GM23338 (cell line): ENCODE results near the gene ACHE. TPM values are rescaled to one million over a fixed set of nuclear protein-coding genes. Genes with fewer than 3 reads are reported as not detected.

Source experiments
- ATAC-seq: fragments of 200-7000 bp; cut with Tn5 transposase; 3 replicates; pipeline ENCODE4 v1.9.1; 2020
- DNase-seq: peaks from one replicate; pipeline ENCODE4 v3.0.0-alpha.2; 2015; ENCODE audit warnings: low spot score
- H2AFZ ChIP-seq: fragments of 200-600 bp; sonication (generic); 2 replicates; pipeline ENCODE4 v1.8.0; 2016; ENCODE audit warnings: antibody characterized with exemption, mild to moderate bottlenecking, moderate library complexity
- H3F3A ChIP-seq: fragments of 200-600 bp; sonication (generic); replicated peaks from 2 replicates; pipeline ENCODE4 v1.8.0; 2017; ENCODE audit warnings: antibody characterized with exemption, mixed run types, low read depth
- H3K27ac ChIP-seq: fragments of 200-600 bp; sonication (generic); 2 replicates; pipeline ENCODE4 v1.6.1; 2016; ENCODE audit warnings: low read depth
- H3K27me3 ChIP-seq: fragments of 200-600 bp; sonication (generic); 2 replicates; pipeline ENCODE4 v1.8.0; 2016; ENCODE audit warnings: mild to moderate bottlenecking, mixed run types, moderate library complexity; ENCODE audit not compliant: insufficient read depth
- H3K36me3 ChIP-seq: fragments of 200-600 bp; sonication (generic); 2 replicates; pipeline ENCODE4 v1.8.0; 2016; ENCODE audit warnings: mild to moderate bottlenecking; ENCODE audit not compliant: insufficient read depth
- H3K4me1 ChIP-seq: fragments of 200-600 bp; sonication (generic); 2 replicates; pipeline ENCODE4 v1.8.0; 2016; ENCODE audit warnings: mild to moderate bottlenecking, moderate library complexity; ENCODE audit not compliant: insufficient read depth
- H3K4me2 ChIP-seq: fragments of 200-600 bp; sonication (generic); 2 replicates; pipeline ENCODE4 v1.7.1; 2017; ENCODE audit warnings: mixed run types
- H3K4me3 ChIP-seq: fragments of 200-600 bp; sonication (generic); 2 replicates; pipeline ENCODE4 v1.6.1; 2016; ENCODE audit warnings: mixed run types
- H3K79me2 ChIP-seq: fragments of 200-600 bp; sonication (generic); replicated peaks from 2 replicates; pipeline ENCODE4 v1.8.0; 2017; ENCODE audit warnings: mild to moderate bottlenecking; ENCODE audit not compliant: insufficient read depth
- H3K9me2 ChIP-seq: fragments of 200-600 bp; sonication (generic); 2 replicates; pipeline ENCODE4 v1.8.0; 2017; ENCODE audit not compliant: insufficient read depth
- H4K20me1 ChIP-seq: fragments of 200-600 bp; sonication (generic); replicated peaks from 2 replicates; pipeline ENCODE4 v1.8.0; 2017; ENCODE audit warnings: mild to moderate bottlenecking; ENCODE audit not compliant: insufficient read depth
- H3K27ac Mint-ChIP-seq: 2 replicates; pipeline ENCODE4 v1.8.0; 2020; ENCODE audit warnings: inconsistent platforms, mild to moderate bottlenecking, moderate library complexity, mixed read lengths
- H3K27me3 Mint-ChIP-seq: 3 replicates; pipeline ENCODE4 v1.8.0; 2022; ENCODE audit warnings: low read depth, mild to moderate bottlenecking, moderate library complexity, mixed read lengths, inconsistent platforms; ENCODE audit not compliant: insufficient read depth, poor library complexity
- H3K36me3 Mint-ChIP-seq: 3 replicates; pipeline ENCODE4 v1.8.0; 2021; ENCODE audit warnings: low read depth, mild to moderate bottlenecking, inconsistent platforms, moderate library complexity, mixed read lengths
- H3K4me1 Mint-ChIP-seq: 3 replicates; pipeline ENCODE4 v1.8.0; 2020; ENCODE audit warnings: mild to moderate bottlenecking, inconsistent platforms, mixed read lengths
- H3K4me3 Mint-ChIP-seq: 3 replicates; pipeline ENCODE4 v1.8.0; 2021; ENCODE audit warnings: moderate library complexity, mild to moderate bottlenecking, inconsistent platforms, mixed read lengths
- H3K9me3 Mint-ChIP-seq: 3 replicates; pipeline ENCODE4 v1.8.0; 2020; ENCODE audit warnings: moderate library complexity, mild to moderate bottlenecking, inconsistent platforms, mixed read lengths
- CREB1 ChIP-seq: fragments of 250-450 bp; sonication (Bioruptor Pico); IDR thresholded peaks from 2 replicates; pipeline ENCODE4 v1.5.0; 2020; ENCODE audit warnings: low read depth, mild to moderate bottlenecking, moderate library complexity
- EZH2 ChIP-seq: fragments of 200-600 bp; sonication (generic); IDR thresholded peaks from one replicate; pipeline ENCODE4 v1.8.0; 2017; ENCODE audit warnings: antibody characterized with exemption, mild to moderate bottlenecking, low read depth; ENCODE audit not compliant: unreplicated experiment
- EZH2phosphoT487 ChIP-seq: fragments of 200-600 bp; sonication (generic); IDR thresholded peaks from one replicate; pipeline ENCODE4 v1.8.1; 2018; ENCODE audit warnings: antibody characterized with exemption; ENCODE audit not compliant: unreplicated experiment
- JUNB ChIP-seq: IDR thresholded peaks from one replicate; pipeline ENCODE4 v1.6.1; 2016; ENCODE audit warnings: antibody characterized with exemption; ENCODE audit not compliant: unreplicated experiment
- NANOG ChIP-seq: IDR thresholded peaks from 2 replicates; pipeline ENCODE4 v1.6.1; 2016; ENCODE audit warnings: antibody characterized with exemption, borderline replicate concordance
- POLR2AphosphoS5 ChIP-seq: IDR thresholded peaks from 2 replicates; pipeline ENCODE4 v1.6.1; 2016; ENCODE audit warnings: antibody characterized with exemption, low read depth
- STAT1 ChIP-seq: IDR thresholded peaks from one replicate; pipeline ENCODE4 v1.6.1; 2016; ENCODE audit warnings: antibody characterized with exemption; ENCODE audit not compliant: unreplicated experiment
- ZNF114 ChIP-seq: fragments of 250-450 bp; sonication (Bioruptor Pico); IDR thresholded peaks from 2 replicates; pipeline ENCODE4 v1.5.0; 2020; ENCODE audit warnings: mild to moderate bottlenecking, moderate library complexity
- ZNF331 ChIP-seq: fragments of 250-450 bp; sonication (Bioruptor Pico); IDR thresholded peaks from 2 replicates; pipeline ENCODE4 v1.5.0; 2020; ENCODE audit warnings: low read depth, mild to moderate bottlenecking, moderate library complexity
- polyA plus RNA-seq: library from polyadenylated mRNA; unstranded; fragments of >200 nt; fragmentation: Nextera tagmentation; extraction: Ambion mirVana; gene quantifications from 2 replicates; pipeline ENCODE4 v1.2.1, GENCODE V29; 2016
- total RNA-seq: library from RNA; depleted of rRNA; stranded (reverse); fragments of >200 nt; shearing (Covaris generic); gene quantifications from 2 replicates; pipeline ENCODE4 v1.2.3, GENCODE V29; 2014
- TF ChIP-seq, protein P1 (sequence below): fragments of 250-450 bp; sonication (Bioruptor Pico); IDR thresholded peaks from 2 replicates; pipeline ENCODE4 v1.5.0; 2020; ENCODE audit warnings: mild to moderate bottlenecking, moderate library complexity
- TF ChIP-seq, protein P2 (sequence below), 2 experiments: fragments of 200-600 bp in 1 of 2; sonication (generic) in 1 of 2; conservative IDR thresholded peaks; 2 replicates each; pipeline versions ENCODE4 v1.5.1 to v1.6.1; 2016 to 2017; ENCODE audit warnings: antibody characterized with exemption in 2 of 2, low read depth in 2 of 2, mild to moderate bottlenecking in 2 of 2, moderate library complexity in 1 of 2
- TF ChIP-seq, protein P3 (sequence below): IDR thresholded peaks from 2 replicates; pipeline ENCODE4 v1.6.1; 2016; ENCODE audit warnings: antibody characterized with exemption
- TF ChIP-seq, protein P4 (sequence below): IDR thresholded peaks from one replicate; pipeline ENCODE4 v1.6.1; 2018; ENCODE audit warnings: antibody characterized with exemption; ENCODE audit not compliant: unreplicated experiment

Gene ACHE
- total and polyA plus RNA-seq, 2 experiments from 2014 or later, result 3.6 to 3.7 TPM

GRCh38 chr7:100942045-100942774 lies 46.5 kb upstream of the ACHE start:
- no peak overlapping the region for H3K4me2 ChIP-seq

More at GRCh38 chr7:100942045-100942774, 46.5 kb upstream of the ACHE start:
- no peak for DNase-seq
- H3K9me2 ChIP-seq, result no peaks in the 10 kb centered on the region
- H3F3A ChIP-seq, result no peaks in the 10 kb centered on the region
- no peak overlapping the region for H3K27ac ChIP-seq
- H2AFZ ChIP-seq, result no peak overlapping the region
- H3K36me3 Mint-ChIP-seq, result peaks cover 18% of the 10 kb centered on the region
- peaks cover 20% of the 10 kb centered on the region for H3K4me1 Mint-ChIP-seq
- peaks cover 16% of the 10 kb centered on the region for H3K4me1 ChIP-seq
- ATAC-seq, result no peak
- peaks cover 30% of the 10 kb centered on the region for H3K9me3 Mint-ChIP-seq
- no peaks in the 10 kb centered on the region for H3K36me3 ChIP-seq
- H3K27me3 Mint-ChIP-seq, result peaks cover 10% of the 10 kb centered on the region
- H4K20me1 ChIP-seq, result no peaks in the 10 kb centered on the region
- H3K79me2 ChIP-seq, result no peaks in the 10 kb centered on the region
- no peak overlapping the region for H3K4me3 Mint-ChIP-seq
- H3K27ac Mint-ChIP-seq, result no peak overlapping the region
- no peaks in the 10 kb centered on the region for H3K27me3 ChIP-seq
- TF ChIP-seq EZH2phosphoT487, result no peak
- TF ChIP-seq EZH2, result no peak
- TF ChIP-seq, protein P1, sequence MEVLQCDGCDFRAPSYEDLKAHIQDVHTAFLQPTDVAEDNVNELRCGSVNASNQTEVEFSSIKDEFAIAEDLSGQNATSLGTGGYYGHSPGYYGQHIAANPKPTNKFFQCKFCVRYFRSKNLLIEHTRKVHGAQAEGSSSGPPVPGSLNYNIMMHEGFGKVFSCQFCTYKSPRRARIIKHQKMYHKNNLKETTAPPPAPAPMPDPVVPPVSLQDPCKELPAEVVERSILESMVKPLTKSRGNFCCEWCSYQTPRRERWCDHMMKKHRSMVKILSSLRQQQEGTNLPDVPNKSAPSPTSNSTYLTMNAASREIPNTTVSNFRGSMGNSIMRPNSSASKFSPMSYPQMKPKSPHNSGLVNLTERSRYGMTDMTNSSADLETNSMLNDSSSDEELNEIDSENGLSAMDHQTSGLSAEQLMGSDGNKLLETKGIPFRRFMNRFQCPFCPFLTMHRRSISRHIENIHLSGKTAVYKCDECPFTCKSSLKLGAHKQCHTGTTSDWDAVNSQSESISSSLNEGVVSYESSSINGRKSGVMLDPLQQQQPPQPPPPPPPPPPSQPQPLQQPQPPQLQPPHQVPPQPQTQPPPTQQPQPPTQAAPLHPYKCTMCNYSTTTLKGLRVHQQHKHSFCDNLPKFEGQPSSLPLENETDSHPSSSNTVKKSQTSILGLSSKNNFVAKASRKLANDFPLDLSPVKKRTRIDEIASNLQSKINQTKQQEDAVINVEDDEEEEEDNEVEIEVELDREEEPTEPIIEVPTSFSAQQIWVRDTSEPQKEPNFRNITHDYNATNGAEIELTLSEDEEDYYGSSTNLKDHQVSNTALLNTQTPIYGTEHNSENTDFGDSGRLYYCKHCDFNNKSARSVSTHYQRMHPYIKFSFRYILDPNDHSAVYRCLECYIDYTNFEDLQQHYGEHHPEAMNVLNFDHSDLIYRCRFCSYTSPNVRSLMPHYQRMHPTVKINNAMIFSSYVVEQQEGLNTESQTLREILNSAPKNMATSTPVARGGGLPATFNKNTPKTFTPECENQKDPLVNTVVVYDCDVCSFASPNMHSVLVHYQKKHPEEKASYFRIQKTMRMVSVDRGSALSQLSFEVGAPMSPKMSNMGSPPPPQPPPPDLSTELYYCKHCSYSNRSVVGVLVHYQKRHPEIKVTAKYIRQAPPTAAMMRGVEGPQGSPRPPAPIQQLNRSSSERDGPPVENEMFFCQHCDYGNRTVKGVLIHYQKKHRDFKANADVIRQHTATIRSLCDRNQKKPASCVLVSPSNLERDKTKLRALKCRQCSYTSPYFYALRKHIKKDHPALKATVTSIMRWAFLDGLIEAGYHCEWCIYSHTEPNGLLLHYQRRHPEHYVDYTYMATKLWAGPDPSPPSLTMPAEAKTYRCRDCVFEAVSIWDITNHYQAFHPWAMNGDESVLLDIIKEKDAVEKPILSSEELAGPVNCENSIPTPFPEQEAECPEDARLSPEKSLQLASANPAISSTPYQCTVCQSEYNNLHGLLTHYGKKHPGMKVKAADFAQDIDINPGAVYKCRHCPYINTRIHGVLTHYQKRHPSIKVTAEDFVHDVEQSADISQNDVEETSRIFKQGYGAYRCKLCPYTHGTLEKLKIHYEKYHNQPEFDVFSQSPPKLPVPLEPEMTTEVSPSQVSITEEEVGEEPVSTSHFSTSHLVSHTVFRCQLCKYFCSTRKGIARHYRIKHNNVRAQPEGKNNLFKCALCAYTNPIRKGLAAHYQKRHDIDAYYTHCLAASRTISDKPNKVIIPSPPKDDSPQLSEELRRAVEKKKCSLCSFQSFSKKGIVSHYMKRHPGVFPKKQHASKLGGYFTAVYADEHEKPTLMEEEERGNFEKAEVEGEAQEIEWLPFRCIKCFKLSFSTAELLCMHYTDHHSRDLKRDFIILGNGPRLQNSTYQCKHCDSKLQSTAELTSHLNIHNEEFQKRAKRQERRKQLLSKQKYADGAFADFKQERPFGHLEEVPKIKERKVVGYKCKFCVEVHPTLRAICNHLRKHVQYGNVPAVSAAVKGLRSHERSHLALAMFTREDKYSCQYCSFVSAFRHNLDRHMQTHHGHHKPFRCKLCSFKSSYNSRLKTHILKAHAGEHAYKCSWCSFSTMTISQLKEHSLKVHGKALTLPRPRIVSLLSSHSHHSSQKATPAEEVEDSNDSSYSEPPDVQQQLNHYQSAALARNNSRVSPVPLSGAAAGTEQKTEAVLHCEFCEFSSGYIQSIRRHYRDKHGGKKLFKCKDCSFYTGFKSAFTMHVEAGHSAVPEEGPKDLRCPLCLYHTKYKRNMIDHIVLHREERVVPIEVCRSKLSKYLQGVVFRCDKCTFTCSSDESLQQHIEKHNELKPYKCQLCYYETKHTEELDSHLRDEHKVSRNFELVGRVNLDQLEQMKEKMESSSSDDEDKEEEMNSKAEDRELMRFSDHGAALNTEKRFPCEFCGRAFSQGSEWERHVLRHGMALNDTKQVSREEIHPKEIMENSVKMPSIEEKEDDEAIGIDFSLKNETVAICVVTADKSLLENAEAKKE (CRISPR knock-in tag), result no peak
- TF ChIP-seq, protein P2, sequence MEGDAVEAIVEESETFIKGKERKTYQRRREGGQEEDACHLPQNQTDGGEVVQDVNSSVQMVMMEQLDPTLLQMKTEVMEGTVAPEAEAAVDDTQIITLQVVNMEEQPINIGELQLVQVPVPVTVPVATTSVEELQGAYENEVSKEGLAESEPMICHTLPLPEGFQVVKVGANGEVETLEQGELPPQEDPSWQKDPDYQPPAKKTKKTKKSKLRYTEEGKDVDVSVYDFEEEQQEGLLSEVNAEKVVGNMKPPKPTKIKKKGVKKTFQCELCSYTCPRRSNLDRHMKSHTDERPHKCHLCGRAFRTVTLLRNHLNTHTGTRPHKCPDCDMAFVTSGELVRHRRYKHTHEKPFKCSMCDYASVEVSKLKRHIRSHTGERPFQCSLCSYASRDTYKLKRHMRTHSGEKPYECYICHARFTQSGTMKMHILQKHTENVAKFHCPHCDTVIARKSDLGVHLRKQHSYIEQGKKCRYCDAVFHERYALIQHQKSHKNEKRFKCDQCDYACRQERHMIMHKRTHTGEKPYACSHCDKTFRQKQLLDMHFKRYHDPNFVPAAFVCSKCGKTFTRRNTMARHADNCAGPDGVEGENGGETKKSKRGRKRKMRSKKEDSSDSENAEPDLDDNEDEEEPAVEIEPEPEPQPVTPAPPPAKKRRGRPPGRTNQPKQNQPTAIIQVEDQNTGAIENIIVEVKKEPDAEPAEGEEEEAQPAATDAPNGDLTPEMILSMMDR (conservative IDR thresholded peaks at IDR 0.05; ENCODE audit: low read depth in 2 of 2), result no peak
- TF ChIP-seq NANOG, result no peak
- no peak for TF ChIP-seq JUNB
- no peak for TF ChIP-seq ZNF331 (CRISPR knock-in tag)
- TF ChIP-seq STAT1, result no peak
- no peak for TF ChIP-seq POLR2AphosphoS5
- TF ChIP-seq, protein P3, sequence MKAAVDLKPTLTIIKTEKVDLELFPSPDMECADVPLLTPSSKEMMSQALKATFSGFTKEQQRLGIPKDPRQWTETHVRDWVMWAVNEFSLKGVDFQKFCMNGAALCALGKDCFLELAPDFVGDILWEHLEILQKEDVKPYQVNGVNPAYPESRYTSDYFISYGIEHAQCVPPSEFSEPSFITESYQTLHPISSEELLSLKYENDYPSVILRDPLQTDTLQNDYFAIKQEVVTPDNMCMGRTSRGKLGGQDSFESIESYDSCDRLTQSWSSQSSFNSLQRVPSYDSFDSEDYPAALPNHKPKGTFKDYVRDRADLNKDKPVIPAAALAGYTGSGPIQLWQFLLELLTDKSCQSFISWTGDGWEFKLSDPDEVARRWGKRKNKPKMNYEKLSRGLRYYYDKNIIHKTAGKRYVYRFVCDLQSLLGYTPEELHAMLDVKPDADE, result no peak
- TF ChIP-seq ZNF114 (CRISPR knock-in tag), result no peak
- TF ChIP-seq, protein P4, sequence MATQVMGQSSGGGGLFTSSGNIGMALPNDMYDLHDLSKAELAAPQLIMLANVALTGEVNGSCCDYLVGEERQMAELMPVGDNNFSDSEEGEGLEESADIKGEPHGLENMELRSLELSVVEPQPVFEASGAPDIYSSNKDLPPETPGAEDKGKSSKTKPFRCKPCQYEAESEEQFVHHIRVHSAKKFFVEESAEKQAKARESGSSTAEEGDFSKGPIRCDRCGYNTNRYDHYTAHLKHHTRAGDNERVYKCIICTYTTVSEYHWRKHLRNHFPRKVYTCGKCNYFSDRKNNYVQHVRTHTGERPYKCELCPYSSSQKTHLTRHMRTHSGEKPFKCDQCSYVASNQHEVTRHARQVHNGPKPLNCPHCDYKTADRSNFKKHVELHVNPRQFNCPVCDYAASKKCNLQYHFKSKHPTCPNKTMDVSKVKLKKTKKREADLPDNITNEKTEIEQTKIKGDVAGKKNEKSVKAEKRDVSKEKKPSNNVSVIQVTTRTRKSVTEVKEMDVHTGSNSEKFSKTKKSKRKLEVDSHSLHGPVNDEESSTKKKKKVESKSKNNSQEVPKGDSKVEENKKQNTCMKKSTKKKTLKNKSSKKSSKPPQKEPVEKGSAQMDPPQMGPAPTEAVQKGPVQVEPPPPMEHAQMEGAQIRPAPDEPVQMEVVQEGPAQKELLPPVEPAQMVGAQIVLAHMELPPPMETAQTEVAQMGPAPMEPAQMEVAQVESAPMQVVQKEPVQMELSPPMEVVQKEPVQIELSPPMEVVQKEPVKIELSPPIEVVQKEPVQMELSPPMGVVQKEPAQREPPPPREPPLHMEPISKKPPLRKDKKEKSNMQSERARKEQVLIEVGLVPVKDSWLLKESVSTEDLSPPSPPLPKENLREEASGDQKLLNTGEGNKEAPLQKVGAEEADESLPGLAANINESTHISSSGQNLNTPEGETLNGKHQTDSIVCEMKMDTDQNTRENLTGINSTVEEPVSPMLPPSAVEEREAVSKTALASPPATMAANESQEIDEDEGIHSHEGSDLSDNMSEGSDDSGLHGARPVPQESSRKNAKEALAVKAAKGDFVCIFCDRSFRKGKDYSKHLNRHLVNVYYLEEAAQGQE, result no peak
- no peak for TF ChIP-seq CREB1 (CRISPR knock-in tag)
- no peak overlapping the region for H3K4me3 ChIP-seq
